Measurements from ENCODE around the gene C12orf42. TPM values are rescaled to one million over a fixed set of nuclear protein-coding genes. Genes with fewer than 3 reads are reported as not detected.

C12orf42 gene
- total and polyA plus RNA-seq, 4 donors = 0.14 to 0.17 TPM; not detected in 2

GRCh38 chr12:103318566-103318965 is 177.2 kb downstream of the C12orf42 start:
- H3K9ac ChIP-seq (ENCODE audit: low read depth in 1 of 2, low read length in 2 of 2) = no peak overlapping the region
- H3K36me3 ChIP-seq (ENCODE audit: control insufficient read depth in 4 of 4, insufficient read depth in 3 of 4, low read depth in 1 of 4, low read length in 3 of 4) = no peaks in the 10 kb centered on the region
- no peaks in the 10 kb centered on the region for H3K27me3 ChIP-seq (ENCODE audit: control insufficient read depth in 4 of 4, insufficient read depth in 4 of 4, low read length in 3 of 4)
- 38% methylated on average over 2 of the region's 2 CpGs for WGBS
- peaks cover 0 to 3% (median 0%) of the 10 kb centered on the region in 4 donors for H3K9me3 ChIP-seq (ENCODE audit: control insufficient read depth in 4 of 4, low read length in 3 of 4)
- no peaks in the 10 kb centered on the region for H3K4me1 ChIP-seq (ENCODE audit: control insufficient read depth in 4 of 4, insufficient read depth in 4 of 4, low read length in 3 of 4)
- H3K27ac ChIP-seq (ENCODE audit: low read depth in 1 of 2, low read length in 2 of 2) = no peak overlapping the region
- no peak for DNase-seq (ENCODE audit: low spot score)
- no peak overlapping the region for H3K4me3 ChIP-seq (ENCODE audit: low read depth in 1 of 3, low read length in 3 of 3)
- TF ChIP-seq HNF4G (IDR thresholded peaks at IDR 0.05) (no peak), GABPA (IDR thresholded peaks at IDR 0.05 in 1 of 2, conservative IDR thresholded peaks at IDR 0.05 in 1 of 2) (no peak), RAD21 (IDR thresholded peaks at IDR 0.05) (no peak), MAX (IDR thresholded peaks at IDR 0.05) (no peak), HNF4A (conservative IDR thresholded peaks at IDR 0.05) (no peak), SP1 (IDR thresholded peaks at IDR 0.05) (no peak), JUND (IDR thresholded peaks at IDR 0.05) (no peak), NR2F2 (IDR thresholded peaks at IDR 0.05) (no peak)
- TF ChIP-seq, protein P1, sequence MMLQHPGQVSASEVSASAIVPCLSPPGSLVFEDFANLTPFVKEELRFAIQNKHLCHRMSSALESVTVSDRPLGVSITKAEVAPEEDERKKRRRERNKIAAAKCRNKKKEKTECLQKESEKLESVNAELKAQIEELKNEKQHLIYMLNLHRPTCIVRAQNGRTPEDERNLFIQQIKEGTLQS (IDR thresholded peaks at IDR 0.05) = no peak
- TF ChIP-seq, protein P2, sequence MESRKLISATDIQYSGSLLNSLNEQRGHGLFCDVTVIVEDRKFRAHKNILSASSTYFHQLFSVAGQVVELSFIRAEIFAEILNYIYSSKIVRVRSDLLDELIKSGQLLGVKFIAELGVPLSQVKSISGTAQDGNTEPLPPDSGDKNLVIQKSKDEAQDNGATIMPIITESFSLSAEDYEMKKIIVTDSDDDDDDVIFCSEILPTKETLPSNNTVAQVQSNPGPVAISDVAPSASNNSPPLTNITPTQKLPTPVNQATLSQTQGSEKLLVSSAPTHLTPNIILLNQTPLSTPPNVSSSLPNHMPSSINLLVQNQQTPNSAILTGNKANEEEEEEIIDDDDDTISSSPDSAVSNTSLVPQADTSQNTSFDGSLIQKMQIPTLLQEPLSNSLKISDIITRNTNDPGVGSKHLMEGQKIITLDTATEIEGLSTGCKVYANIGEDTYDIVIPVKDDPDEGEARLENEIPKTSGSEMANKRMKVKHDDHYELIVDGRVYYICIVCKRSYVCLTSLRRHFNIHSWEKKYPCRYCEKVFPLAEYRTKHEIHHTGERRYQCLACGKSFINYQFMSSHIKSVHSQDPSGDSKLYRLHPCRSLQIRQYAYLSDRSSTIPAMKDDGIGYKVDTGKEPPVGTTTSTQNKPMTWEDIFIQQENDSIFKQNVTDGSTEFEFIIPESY (IDR thresholded peaks at IDR 0.05) = no peak
- TF ChIP-seq, protein P3, sequence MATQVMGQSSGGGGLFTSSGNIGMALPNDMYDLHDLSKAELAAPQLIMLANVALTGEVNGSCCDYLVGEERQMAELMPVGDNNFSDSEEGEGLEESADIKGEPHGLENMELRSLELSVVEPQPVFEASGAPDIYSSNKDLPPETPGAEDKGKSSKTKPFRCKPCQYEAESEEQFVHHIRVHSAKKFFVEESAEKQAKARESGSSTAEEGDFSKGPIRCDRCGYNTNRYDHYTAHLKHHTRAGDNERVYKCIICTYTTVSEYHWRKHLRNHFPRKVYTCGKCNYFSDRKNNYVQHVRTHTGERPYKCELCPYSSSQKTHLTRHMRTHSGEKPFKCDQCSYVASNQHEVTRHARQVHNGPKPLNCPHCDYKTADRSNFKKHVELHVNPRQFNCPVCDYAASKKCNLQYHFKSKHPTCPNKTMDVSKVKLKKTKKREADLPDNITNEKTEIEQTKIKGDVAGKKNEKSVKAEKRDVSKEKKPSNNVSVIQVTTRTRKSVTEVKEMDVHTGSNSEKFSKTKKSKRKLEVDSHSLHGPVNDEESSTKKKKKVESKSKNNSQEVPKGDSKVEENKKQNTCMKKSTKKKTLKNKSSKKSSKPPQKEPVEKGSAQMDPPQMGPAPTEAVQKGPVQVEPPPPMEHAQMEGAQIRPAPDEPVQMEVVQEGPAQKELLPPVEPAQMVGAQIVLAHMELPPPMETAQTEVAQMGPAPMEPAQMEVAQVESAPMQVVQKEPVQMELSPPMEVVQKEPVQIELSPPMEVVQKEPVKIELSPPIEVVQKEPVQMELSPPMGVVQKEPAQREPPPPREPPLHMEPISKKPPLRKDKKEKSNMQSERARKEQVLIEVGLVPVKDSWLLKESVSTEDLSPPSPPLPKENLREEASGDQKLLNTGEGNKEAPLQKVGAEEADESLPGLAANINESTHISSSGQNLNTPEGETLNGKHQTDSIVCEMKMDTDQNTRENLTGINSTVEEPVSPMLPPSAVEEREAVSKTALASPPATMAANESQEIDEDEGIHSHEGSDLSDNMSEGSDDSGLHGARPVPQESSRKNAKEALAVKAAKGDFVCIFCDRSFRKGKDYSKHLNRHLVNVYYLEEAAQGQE (IDR thresholded peaks at IDR 0.05) = no peak

- Histone ChIP-seq H3K9ac (ENCODE audit: low read depth in 1 of 2, low read length in 2 of 2) (no peak overlapping the region), H3K4me1 (ENCODE audit: control insufficient read depth in 4 of 4, insufficient read depth in 4 of 4, low read length in 3 of 4) (no peaks in the 10 kb centered on the region), H3K9me3 (ENCODE audit: control insufficient read depth in 4 of 4, low read length in 3 of 4) (peaks cover 0 to 3% (median 0%) of the 10 kb centered on the region in 4 donors), H3K27me3 (ENCODE audit: control insufficient read depth in 4 of 4, insufficient read depth in 4 of 4, low read length in 3 of 4) (no peaks in the 10 kb centered on the region), H3K27ac (ENCODE audit: low read depth in 1 of 2, low read length in 2 of 2) (no peak overlapping the region), H3K4me3 (ENCODE audit: low read depth in 1 of 3, low read length in 3 of 3) (no peak overlapping the region), H3K36me3 (ENCODE audit: control insufficient read depth in 4 of 4, insufficient read depth in 3 of 4, low read depth in 1 of 4, low read length in 3 of 4) (no peaks in the 10 kb centered on the region)
- TF ChIP-seq RXRA (IDR thresholded peaks at IDR 0.05) = no peak
- TF ChIP-seq GABPA (IDR thresholded peaks at IDR 0.05 in 1 of 2, conservative IDR thresholded peaks at IDR 0.05 in 1 of 2) = no peak
- TF ChIP-seq FOXA1 (IDR thresholded peaks at IDR 0.05) = no peak
- no peak for TF ChIP-seq CTCF (IDR thresholded peaks at IDR 0.05; ENCODE audit: low read depth, low read length, missing input control)
- no peak for TF ChIP-seq HNF4A (conservative IDR thresholded peaks at IDR 0.05)
- no peak for TF ChIP-seq TAF1 (conservative IDR thresholded peaks at IDR 0.05)
- TF ChIP-seq, protein P2 (IDR thresholded peaks at IDR 0.05) = no peak
- TF ChIP-seq, protein P3 (IDR thresholded peaks at IDR 0.05) = no peak
- no peak for TF ChIP-seq MAX (IDR thresholded peaks at IDR 0.05)
- TF ChIP-seq HNF4G (IDR thresholded peaks at IDR 0.05) = no peak
- WGBS = 88% methylated on average over 1 of the region's 1 CpG
- DNase-seq (ENCODE audit: low spot score) = no peak
Measured at GRCh38 chr12:103317220-103317619, 178.5 kb downstream of the C12orf42 start.

Measured in liver (tissue), 9 donors.